ENCODE measurements around the gene LPIN1. TPM values are rescaled to one million over a fixed set of nuclear protein-coding genes. Genes with fewer than 3 reads are reported as not detected.

The LPIN1 gene
- polyA plus RNA-seq, 6 donors from 2014 or later, result 4.6 to 12.8 (median 9.7) TPM

- Mint-ChIP-seq H3K36me3 (peaks cover 0 to 5% of the 10 kb centered on the region in 2 donors), H3K27me3 (peaks cover 3 to 18% (median 8%) of the 10 kb centered on the region in 3 donors)
- DNase-seq, result no peak
These were observed 37.1 kb upstream of the LPIN1 start for GRCh38 chr2:11709293-11709692.

GRCh38 chr2:11710210-11710609 is 36.2 kb upstream of the LPIN1 start:
- Mint-ChIP-seq H3K36me3 (peaks cover 0 to 5% of the 10 kb centered on the region in 2 donors), H3K4me3 (no peak overlapping the region), H3K4me1 (no peaks in the 10 kb centered on the region), H3K27me3 (peaks cover 3 to 25% (median 8%) of the 10 kb centered on the region in 3 donors), H3K9me3 (no peaks in the 10 kb centered on the region), H3K27ac (no peak overlapping the region)
- ATAC-seq (ENCODE audit: low read depth in 2 of 2) (no peak), DNase-seq (no peak)

More at GRCh38 chr2:11709293-11709692, 37.1 kb upstream of the LPIN1 start:
- Mint-ChIP-seq H3K27ac (no peak overlapping the region), H3K4me1 (no peaks in the 10 kb centered on the region), H3K4me3 (no peak overlapping the region), H3K9me3 (no peaks in the 10 kb centered on the region)
- ATAC-seq (ENCODE audit: low read depth in 2 of 2), result no peak

GRCh38 chr2:11710632-11711353 is 35.6 kb upstream of the LPIN1 start:
- H3K4me3 Mint-ChIP-seq, result no peak overlapping the region
- peaks cover 0 to 3% (median 0%) of the 10 kb centered on the region in 3 donors for H3K4me1 Mint-ChIP-seq
- ATAC-seq (ENCODE audit: low read depth in 2 of 2) (no peak), DNase-seq (no peak)
- peaks cover 0 to 5% of the 10 kb centered on the region in 2 donors for H3K36me3 Mint-ChIP-seq
- peaks cover 3 to 31% (median 8%) of the 10 kb centered on the region in 3 donors for H3K27me3 Mint-ChIP-seq
- no peak overlapping the region for H3K27ac Mint-ChIP-seq
- no peaks in the 10 kb centered on the region for H3K9me3 Mint-ChIP-seq

- ATAC-seq (ENCODE audit: low read depth in 2 of 2) (no peak), DNase-seq (no peak)
- H3K9me3 Mint-ChIP-seq, result no peaks in the 10 kb centered on the region
- peak overlapping the region in 1 of 6 donors; percentile 9 for H3K27ac Mint-ChIP-seq
- H3K27me3 Mint-ChIP-seq, result peaks cover 3 to 32% (median 8%) of the 10 kb centered on the region in 3 donors
- H3K36me3 Mint-ChIP-seq, result peaks cover 0 to 5% of the 10 kb centered on the region in 2 donors
- H3K4me1 Mint-ChIP-seq, result peaks cover under 1 to 3% (median under 1%) of the 10 kb centered on the region in 3 donors
- no peak overlapping the region for H3K4me3 Mint-ChIP-seq
These were observed 35.1 kb upstream of the LPIN1 start for GRCh38 chr2:11711354-11711716.

- Mint-ChIP-seq H3K27me3 (peaks cover 3 to 32% (median 7%) of the 10 kb centered on the region in 3 donors), H3K9me3 (no peaks in the 10 kb centered on the region), H3K4me3 (no peak overlapping the region), H3K27ac (peak overlapping the region in 1 of 6 donors; percentile 9), H3K36me3 (peaks cover 0 to 5% of the 10 kb centered on the region in 2 donors), H3K4me1 (peaks cover 3 to 5% (median 5%) of the 10 kb centered on the region in 3 donors)
- ATAC-seq (ENCODE audit: low read depth in 2 of 2) (no peak), DNase-seq (no peak)
These were observed 34.7 kb upstream of the LPIN1 start for GRCh38 chr2:11711751-11712150.

- ATAC-seq (ENCODE audit: low read depth in 2 of 2) (no peak), DNase-seq (no peak)
- H3K4me3 Mint-ChIP-seq, result no peak overlapping the region
- peaks cover 0 to 27% (median 3%) of the 10 kb centered on the region in 3 donors for H3K27me3 Mint-ChIP-seq
- H3K36me3 Mint-ChIP-seq, result no peaks in the 10 kb centered on the region
- peaks cover 9 to 14% (median 12%) of the 10 kb centered on the region in 3 donors for H3K4me1 Mint-ChIP-seq
- no peaks in the 10 kb centered on the region for H3K9me3 Mint-ChIP-seq
- no peak overlapping the region for H3K27ac Mint-ChIP-seq
These were observed 33.6 kb upstream of the LPIN1 start for GRCh38 chr2:11712866-11713265.

GRCh38 chr2:11713815-11714214 is 32.6 kb upstream of the LPIN1 start:
- H3K27ac Mint-ChIP-seq, result peak overlapping the region in 1 of 6 donors; percentile 8
- peaks cover 9 to 16% (median 14%) of the 10 kb centered on the region in 3 donors for H3K4me1 Mint-ChIP-seq
- H3K9me3 Mint-ChIP-seq, result no peaks in the 10 kb centered on the region
- H3K36me3 Mint-ChIP-seq, result no peaks in the 10 kb centered on the region
- H3K4me3 Mint-ChIP-seq, result no peak overlapping the region
- H3K27me3 Mint-ChIP-seq, result peaks cover 0 to 21% (median 3%) of the 10 kb centered on the region in 3 donors
- DNase-seq (no peak), ATAC-seq (ENCODE audit: low read depth in 2 of 2) (no peak)

- Mint-ChIP-seq H3K27me3 (peaks cover 8 to 26% (median 11%) of the 10 kb centered on the region in 3 donors), H3K36me3 (no peaks in the 10 kb centered on the region)
These were observed 30.3 kb upstream of the LPIN1 start for GRCh38 chr2:11715987-11716652.

GRCh38 chr2:11716689-11717321 is 29.6 kb upstream of the LPIN1 start:
- peak overlapping the region in 1 of 8 donors; percentile 67 for H3K4me3 Mint-ChIP-seq
- H3K27me3 Mint-ChIP-seq, result peaks cover 8 to 29% (median 12%) of the 10 kb centered on the region in 3 donors
- H3K36me3 Mint-ChIP-seq, result no peaks in the 10 kb centered on the region
- peaks cover 16 to 25% (median 21%) of the 10 kb centered on the region in 3 donors for H3K4me1 Mint-ChIP-seq
- H3K27ac Mint-ChIP-seq, result peak overlapping the region in 1 of 6 donors; percentile 83
- DNase-seq (no peak), ATAC-seq (ENCODE audit: low read depth in 2 of 2) (peak in 1 of 2 donors; percentile 28)
- no peaks in the 10 kb centered on the region for H3K9me3 Mint-ChIP-seq

More at GRCh38 chr2:11715987-11716652, 30.3 kb upstream of the LPIN1 start:
- DNase-seq (no peak), ATAC-seq (ENCODE audit: low read depth in 2 of 2) (no peak)
- no peak overlapping the region for H3K4me3 Mint-ChIP-seq
- peaks cover 16 to 25% (median 21%) of the 10 kb centered on the region in 3 donors for H3K4me1 Mint-ChIP-seq
- H3K27ac Mint-ChIP-seq, result no peak overlapping the region
- H3K9me3 Mint-ChIP-seq, result no peaks in the 10 kb centered on the region

- H3K4me3 Mint-ChIP-seq, result peak overlapping the region in 1 of 8 donors; percentile 12
- ATAC-seq (ENCODE audit: low read depth in 2 of 2) (no peak), DNase-seq (no peak)
- peaks cover 16 to 25% (median 21%) of the 10 kb centered on the region in 3 donors for H3K4me1 Mint-ChIP-seq
- H3K36me3 Mint-ChIP-seq, result no peaks in the 10 kb centered on the region
- no peak overlapping the region for H3K27ac Mint-ChIP-seq
- peaks cover 5 to 29% (median 20%) of the 10 kb centered on the region in 3 donors for H3K27me3 Mint-ChIP-seq
- H3K9me3 Mint-ChIP-seq, result no peaks in the 10 kb centered on the region
These were observed 28.8 kb upstream of the LPIN1 start for GRCh38 chr2:11717623-11718022.

GRCh38 chr2:11718606-11719005 is 27.8 kb upstream of the LPIN1 start:
- H3K4me1 Mint-ChIP-seq, result peaks cover 16 to 25% (median 21%) of the 10 kb centered on the region in 3 donors
- H3K4me3 Mint-ChIP-seq, result no peak overlapping the region
- H3K27me3 Mint-ChIP-seq, result peaks cover 10 to 29% (median 20%) of the 10 kb centered on the region in 3 donors
- DNase-seq, result no peak
- no peak overlapping the region for H3K27ac Mint-ChIP-seq
- H3K9me3 Mint-ChIP-seq, result no peaks in the 10 kb centered on the region
- no peaks in the 10 kb centered on the region for H3K36me3 Mint-ChIP-seq
- no peak for ATAC-seq (ENCODE audit: low read depth in 2 of 2)

GRCh38 chr2:11719230-11719977 is 27.0 kb upstream of the LPIN1 start:
- ATAC-seq (ENCODE audit: low read depth in 2 of 2) (no peak), DNase-seq (no peak)
- Mint-ChIP-seq H3K27me3 (peaks cover 10 to 31% (median 28%) of the 10 kb centered on the region in 3 donors), H3K36me3 (no peaks in the 10 kb centered on the region), H3K27ac (peak overlapping the region in 1 of 6 donors; percentile 8), H3K9me3 (no peaks in the 10 kb centered on the region), H3K4me1 (peaks cover 16 to 25% (median 21%) of the 10 kb centered on the region in 3 donors), H3K4me3 (peak overlapping the region in 7 of 8 donors; percentile 1 to 77 (median 44))

GRCh38 chr2:11720752-11721151 is 25.7 kb upstream of the LPIN1 start:
- ATAC-seq (ENCODE audit: low read depth in 2 of 2), result no peak
- Mint-ChIP-seq H3K4me3 (no peak overlapping the region), H3K27ac (no peak overlapping the region), H3K9me3 (no peaks in the 10 kb centered on the region), H3K36me3 (no peaks in the 10 kb centered on the region), H3K27me3 (peaks cover 10 to 29% (median 22%) of the 10 kb centered on the region in 3 donors), H3K4me1 (peaks cover 13 to 25% (median 21%) of the 10 kb centered on the region in 3 donors)
- DNase-seq, result no peak

Measured in naive B cell (primary cell).